GM21447 (cell line): ENCODE measurements around the gene MYOG.

Experiments
- ATAC-seq: cut with Tn5 transposase; IDR thresholded peaks from one replicate; pipeline ENCODE4 v1.9.1; 2021; ENCODE audit not compliant: unreplicated experiment

Gene MYOG

DNA sequence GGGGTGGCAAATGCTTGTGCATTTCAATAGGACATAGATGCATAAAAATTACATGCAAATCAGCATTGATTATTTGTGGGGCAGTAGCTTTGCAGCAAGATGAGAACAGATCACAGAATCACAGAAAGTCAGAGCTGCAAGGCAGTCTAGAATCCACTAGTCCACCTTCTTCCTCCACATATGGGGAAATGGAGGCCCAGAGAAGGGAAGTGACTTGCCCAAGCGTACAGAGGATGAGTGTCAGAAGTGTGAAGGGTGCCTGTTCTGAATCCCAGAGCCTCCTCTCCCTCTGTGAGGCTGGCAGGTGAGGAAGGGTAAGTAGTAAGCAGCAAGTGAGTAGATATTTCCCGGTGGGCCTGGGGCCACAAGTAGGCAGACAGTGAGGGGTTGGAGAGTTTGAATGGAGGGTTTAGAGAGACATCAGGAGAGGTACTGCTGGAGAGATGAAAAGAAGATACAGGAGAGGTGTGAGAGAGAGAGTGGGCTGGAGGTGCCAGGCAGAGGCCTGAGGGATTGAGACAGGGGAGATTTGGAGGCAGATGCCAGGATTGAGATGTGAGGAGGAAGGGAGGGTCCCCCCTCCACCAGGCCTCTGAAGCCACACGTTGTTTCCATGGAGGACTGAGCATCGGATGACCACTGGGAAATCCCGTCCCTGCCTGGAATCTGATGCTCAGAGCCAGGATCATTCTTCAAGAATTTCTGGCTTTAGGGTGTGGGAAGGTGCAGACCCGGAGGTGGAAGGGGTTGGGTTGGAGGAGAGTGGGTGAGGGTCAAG, 4.8 kb upstream of the MYOG start:
- no peak for ATAC-seq

DNA sequence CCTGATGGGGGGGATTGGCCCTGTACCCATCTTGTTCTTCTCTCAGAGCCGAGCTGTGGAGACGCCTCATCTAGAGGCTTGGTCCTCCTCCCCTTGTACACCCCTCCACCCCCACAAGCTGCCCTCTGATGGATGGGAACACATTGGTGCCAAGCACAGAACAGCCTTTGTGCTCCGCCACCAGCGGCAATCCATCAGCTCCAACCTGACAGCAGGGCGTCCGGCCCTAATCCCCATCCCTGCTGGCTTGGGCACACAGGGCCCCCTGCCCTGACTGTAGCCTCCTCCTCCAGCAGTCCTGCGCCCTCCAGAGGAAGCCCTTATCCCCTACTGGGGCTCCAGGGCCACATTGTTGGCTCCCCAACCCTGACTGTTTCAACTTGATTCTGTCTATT, 3.8 kb upstream of the MYOG start:
- ATAC-seq, result no peak

DNA sequence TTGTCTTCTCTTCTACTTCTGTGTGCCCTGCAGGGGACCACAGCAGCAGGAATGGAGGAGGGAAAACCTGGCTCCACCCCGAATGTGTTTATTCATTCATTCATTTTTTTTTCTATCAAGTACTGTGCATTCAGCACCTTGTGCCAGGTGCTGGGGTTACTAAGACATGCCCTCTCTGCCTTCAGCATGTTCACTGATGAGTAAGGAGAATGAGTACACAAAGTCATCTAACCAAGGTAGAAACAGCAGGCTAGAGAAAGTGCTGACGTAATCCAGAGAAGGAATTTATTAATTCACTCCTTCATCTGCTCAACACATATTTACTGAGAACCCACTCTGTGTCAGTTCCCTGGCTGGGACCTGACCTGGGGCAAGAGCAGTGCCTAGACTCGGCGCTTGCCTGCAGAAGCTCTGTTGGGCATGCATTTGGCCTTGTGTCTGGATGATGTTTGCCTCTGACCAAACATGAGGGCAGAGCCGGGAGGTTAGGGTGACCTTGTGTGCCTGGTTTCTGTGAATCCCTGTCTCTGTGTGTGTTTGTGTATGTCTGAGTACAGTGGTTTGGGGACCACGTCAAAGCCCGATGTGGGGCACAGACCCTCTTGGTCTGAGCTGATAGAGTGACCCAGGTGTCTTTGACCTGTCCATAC, 3.3 kb upstream of the MYOG start:
- ATAC-seq, result no peak

DNA sequence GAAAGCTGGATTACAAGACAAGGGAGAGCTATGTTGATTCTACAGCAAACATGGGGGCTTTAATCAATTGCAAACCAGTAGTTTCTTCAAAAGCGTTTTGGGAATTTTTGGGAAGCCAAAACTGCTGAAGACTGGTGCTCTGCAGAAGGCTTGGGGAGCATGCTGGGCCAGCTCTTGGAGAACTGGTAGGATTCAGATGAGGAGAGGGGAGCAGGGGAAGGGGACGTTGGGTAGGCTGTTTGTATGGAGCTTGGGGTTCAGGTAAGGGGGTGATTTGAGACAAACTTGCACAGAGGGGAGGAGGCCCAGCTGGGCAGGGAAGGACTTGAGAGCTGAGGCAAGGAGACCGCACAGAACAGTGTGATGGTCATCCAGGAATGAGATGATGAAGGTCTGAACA, 2.6 kb upstream of the MYOG start:
- ATAC-seq, result no peak

DNA sequence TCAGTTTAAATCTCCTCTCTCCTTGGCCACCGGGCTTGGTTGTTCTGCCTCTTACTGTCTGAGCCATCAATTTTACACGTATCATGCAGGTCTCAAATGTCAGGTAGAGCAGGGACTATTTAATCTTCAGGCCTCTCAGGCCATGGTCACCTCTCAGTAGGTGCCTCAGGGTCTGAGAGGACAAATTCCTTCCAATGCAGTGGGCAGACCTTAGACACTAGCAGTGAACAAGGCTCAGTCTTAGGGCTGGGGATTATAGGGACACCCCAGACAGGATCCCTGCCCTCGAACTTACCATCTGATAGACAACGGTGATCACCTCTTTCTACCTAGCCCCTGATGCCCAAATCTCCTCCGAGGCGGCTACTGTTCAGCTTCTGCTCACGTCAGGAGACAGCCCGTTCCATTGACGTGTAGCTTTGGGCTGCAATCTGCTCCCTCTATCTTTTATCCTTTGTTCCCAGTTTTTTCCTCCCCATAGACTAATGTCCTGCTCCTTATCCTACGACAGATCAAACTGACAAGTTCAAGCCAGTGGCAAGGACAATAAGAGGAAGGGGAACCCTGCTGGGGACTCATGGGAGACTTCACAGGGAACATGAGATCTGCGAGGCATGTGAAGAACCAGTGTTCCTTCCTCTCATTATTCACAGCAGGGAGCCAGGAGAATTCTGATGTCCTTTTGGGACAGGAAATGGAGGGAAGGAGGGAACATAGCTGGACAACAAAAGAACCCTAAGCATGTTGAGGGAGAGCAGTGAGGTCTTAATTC, 1.4 kb upstream of the MYOG start:
- no peak for ATAC-seq

DNA sequence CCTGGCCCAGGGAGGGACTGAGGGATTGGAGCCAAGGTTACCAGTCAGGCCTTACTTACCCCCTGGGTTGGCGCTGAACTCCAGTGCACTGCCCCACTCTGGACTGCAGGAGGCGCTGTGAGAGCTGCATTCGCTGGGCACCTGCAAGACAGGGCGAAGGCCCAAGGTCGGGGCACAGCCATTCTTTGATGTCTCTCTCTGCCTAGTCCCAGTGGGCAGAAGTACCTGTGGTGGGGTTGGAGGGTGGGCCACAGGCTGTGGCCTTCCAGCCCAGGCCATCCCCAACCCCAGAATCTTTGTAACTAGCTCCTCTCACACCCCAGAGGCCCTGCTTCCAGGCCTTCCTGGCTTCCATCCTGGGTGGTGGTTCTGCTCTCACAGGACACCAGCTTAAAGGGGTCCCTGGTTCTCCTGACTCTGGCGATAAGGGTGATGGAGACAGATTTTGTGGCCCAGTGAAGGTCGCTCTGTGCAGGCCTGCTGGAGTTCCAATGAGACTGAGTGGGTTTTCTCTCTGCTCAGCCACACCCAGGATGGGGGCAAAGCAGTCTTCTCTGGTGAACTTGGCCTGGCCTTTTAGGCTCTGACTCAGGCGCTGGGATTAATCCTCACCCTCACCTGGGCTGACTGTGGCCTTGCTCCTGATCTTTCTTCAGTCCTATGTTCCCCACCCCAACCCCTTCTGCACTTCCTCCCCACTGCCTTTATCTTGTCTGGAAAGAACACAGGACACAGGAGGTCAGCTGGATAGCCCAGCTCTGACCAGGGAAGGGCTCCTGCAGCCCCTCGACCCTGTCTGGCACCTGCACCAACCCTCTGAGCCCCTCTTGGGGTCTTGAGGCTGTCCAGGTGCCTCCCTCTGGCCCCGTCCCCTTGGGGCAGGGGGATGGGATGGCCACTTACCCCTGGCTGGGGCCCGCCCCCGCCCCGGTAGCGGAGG, 954 bp downstream of the MYOG start:
- ATAC-seq, result no peak

DNA sequence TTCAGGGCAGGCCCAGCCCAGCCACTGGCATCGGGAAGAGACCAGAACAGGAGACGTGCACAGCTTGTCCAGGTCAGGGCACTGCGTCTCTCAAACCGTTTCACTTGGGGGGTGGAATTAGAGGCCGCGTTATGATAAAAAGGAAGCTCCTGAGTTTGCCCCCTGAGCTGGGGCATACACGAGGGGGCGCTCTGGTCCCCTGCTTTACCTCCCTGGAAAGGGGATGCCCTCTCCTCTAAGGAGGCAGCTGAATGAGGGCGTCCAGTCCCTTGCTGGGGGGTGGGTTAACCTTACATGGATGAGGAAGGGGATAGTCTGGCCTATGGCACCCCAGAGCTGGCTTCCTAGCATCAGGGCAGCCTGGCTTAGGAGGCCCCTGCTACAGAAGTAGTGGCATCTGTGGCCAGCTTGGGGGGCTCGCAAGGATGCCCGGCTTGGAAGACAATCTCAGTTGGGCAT, 2.3 kb downstream of the MYOG start:
- ATAC-seq, result no peak

DNA sequence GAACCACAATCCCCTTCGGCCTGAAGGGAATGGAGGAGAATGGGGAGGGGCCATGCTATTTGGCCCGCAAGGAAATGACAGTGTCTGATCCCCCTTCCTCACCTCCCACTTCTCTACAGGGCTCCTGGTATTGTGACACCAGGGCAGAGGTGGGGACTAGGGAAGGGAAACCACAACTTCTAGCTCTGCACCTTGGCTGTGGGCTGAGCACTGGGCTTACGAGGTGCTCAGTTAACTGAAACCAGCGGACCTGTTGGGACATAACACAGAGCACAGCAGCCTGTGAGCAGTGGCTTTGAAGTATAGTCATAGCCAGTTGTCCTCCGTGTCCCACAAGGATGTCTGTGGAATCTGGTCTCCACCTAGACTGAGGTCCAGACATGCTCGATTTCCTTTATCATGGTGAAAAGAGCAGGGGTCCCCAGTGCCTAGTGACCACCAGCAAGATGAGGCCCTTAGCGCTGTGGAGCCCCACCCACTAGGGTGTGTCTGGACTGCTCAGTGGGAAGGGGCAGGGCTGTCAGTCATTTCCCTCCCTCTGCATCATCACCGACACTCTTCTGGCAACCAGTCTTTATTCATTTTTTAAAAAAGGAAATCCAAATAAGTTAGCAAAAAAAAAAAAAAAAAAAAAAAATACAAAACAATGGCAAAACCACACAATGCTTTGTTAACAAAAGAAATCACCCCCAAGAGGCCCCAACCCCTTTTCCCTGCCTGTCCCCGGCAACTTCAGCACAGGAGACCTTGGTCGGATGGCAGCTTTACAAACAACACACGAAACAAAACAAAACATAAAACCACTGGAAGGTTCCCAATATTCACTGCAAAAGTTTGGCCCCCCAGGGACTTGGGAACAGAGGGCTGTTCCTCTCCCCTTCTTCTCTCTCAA, 3.0 kb downstream of the MYOG start:
- no peak for ATAC-seq

DNA sequence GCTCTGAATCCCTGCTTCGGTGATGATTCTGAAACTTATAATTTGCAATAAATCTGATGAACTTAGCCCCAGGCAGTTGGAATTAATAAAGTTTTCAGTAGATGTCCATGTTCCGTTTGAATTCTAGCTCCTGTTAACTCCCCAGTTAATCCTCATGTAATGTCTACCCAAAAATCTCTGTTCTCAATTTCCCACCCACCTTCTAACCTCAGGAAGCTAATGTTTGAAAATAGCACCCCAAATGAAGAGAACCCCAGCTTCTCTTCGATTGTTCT, 3.6 kb downstream of the MYOG start:
- ATAC-seq, result no peak

DNA sequence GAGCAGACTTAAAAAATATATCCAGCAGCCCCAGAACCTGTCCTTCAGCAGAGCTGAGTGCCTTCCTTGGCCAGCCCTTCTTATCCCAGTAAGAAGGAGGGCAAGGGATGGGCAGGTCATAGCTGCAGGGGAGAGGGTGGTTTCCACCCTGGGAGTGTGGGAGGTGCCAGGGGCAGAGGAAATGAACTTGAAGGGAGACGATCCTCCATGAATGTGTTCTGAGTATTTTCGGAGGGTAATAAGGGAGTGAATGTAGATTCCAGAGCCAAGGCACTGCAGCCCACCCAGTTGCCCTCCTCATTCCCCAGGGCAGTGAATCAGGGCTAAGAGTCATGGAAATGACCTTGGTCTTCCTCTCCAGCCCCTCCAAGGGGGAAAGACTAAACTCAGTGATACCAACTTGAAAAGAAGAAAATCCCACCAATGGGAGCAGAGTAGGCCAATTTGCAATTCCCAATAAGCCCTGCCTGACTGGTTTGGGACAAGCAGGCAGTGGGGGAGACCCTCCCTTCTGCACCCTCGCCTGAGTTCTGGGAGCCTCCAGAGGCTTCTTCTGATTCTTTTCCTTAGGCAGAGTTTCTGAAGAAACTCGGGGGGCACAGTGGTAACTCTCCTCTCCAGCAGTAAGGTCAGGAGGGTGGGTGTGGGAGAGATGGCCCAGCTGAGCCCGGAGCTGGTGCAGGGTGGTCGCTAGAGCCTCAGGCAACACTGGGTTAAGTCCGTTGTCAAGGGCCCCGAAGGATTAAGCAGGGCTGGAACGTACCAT, 4.2 kb downstream of the MYOG start:
- no peak for ATAC-seq

DNA sequence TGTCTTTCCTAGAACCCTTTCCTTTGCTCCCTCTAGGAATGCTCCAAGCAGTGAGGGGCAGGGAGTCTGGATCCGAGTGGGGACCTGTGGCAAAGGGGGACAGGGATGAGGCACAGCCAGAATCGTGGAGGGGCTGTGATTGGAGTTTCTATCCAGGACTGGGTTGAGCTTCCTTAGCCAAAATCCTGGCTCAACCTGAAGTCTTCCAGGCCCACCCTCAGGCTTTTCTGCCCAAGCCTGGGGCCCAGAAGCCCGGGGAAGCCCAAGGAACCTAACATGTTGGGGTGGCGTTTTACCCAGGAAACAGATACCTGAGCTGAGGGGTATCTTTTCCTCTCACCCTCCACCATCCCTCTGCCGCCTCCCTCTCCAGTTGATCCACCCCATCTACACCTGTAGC, 5.4 kb downstream of the MYOG start:
- no peak for ATAC-seq

DNA sequence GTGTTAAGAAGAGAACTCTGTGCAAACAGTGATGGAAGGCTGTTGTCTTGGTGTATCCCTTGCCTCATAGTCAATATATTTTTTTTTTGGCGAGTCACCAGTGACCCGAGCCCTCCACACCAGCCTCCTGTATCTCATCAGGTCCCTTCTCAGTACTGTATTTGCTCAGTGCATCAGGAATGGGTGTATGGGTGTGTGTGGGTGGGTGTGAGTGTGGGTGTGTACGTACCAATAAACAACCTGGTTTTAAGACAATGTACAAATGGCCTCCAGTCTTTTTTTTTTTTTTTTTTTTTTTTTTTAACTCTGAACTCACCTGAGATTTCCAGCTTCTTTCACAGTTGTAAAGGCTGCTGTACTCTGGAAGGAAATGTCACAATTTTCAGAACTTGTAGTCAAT, 7.3 kb downstream of the MYOG start:
- ATAC-seq, result no peak

DNA sequence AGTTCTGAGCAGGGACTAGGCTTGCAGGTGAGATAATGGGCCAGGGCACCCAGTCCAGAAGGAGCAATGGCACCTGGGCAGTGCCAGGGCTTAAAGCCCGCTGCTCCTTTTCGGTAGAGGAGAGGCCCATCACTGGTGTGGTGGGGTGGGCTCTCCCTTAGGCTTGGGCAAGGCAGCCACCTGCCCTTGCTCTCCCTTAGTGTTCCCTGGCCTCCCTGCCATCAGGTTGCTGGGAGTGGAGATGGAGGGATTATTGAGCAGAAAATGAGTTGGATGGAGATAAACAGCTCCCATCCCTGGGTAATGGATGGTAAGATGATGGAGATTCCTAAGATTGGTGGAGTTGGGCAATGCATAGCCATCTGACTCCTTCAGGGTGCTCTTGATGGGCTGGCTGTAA, 7.9 kb downstream of the MYOG start:
- ATAC-seq, result no peak

DNA sequence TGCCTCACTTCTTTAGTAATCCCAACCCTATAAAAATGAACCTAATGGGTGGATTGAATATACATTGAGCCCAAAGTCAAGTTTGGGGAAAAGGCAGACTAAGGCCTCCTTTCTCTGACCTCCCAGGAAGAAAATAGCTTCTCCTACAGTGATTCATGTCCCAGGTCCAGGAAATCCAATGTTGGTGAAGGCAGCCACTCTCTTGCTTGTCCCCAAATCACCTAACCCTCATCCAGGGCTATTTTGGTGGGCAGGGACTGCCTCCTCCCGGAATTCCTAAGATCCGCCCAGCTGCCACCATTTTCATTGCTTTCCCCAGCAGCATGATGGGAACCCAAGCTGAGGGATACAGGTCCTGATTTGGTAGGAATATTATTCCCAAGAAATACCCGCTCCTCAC, 8.4 kb downstream of the MYOG start:
- ATAC-seq, result no peak

DNA sequence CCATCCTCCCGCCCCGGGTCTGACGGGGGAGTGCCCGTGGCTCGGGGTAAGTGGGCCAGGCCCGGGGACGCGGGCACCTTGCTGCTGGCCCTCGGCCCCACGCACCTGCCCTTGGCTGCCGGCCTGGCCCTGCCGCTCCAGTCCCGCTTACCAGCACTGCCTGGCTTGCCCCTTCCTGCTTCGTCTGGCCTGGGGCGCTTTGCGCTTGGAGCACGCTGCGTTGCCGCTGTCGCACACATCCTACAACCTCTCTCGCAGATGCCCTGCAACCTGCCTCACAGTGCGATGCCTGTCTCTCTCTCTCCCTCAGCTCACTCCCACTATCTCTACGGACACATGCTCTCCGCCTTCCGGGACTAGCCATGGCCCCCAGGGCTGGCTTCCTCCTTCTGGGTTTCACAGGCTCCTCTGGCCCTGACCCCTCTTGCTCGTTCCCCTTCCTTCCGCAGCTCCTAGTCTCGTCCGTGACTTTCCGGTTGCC, 9.7 kb downstream of the MYOG start:
- no peak for ATAC-seq

DNA sequence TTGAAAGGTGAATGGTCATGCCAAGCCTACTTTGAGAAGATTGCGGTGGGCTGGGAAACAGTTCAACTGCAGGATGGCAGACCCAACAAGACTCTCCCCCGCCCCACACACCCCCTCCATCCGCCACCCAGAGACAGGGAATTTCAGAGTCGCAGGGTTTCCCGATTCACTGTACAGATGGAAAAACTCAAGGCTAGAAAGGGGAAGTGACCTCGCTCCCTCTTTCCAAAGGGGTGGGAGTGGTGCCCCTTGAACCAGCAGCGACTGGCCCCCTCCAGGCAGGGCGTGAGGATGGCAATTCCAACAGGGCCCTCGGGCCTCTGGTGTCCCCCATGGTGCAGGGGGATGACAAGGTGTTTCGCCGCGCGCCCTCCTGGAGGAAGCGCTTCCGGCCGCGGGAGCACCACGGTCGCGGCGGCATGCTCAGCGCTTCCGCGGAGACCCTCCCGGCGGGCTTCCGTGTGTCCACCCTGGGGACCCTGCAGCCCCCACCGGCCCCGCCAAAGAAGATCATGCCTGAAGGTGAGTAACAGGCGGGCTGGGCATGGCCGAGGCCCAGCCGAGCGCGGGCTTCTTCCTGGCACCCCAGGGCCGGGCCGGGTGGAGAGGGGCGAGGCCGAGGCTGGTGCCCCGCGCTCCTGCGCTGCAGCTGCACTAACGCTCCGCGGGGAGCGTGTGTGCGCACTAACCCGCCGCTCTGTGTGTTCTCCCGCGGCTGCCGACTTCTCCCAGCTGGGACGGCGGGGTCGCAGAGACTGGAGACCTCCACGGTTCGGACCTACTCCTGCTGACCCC, 10.4 kb downstream of the MYOG start:
- ATAC-seq, result no peak

DNA sequence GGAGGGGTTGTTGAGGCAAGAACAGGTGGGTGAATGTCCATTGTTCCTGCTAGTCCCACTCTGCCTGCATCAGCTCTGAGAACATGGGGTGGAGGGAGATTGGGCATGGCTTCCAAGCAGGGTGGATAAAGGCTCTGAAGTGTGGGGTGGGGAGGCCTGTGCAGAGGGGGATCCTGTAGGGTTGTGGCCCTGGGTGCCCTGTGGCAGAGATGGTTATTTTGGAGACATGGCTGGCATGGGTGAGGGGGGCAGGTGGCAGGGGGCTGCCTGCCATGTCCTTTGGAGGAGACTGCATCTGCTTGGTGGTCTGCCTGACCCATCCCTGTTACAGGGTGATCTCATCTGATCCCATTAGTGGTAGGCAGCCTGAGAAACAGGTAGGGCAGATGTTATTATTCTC, 11.2 kb downstream of the MYOG start:
- ATAC-seq, result no peak

DNA sequence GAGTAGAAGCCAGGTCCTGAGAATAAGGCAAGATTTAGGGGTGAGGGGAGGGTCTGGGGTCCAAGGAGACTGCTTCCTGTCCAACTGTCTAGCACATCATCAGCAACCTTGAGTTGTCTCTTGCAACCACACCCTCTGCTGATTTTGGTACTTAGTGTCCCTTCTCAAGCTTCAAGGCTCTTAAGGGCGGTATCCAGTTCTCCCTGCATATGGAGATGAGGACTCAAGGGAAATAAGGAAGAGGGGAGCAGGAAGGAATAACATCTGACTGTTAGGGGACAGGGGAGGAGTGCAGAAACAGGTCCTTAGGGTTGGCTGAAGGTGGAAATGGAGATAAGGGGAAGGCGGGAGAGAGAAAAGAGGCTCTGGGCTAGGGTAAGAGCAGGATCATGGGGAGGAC, 12.3 kb downstream of the MYOG start:
- no peak for ATAC-seq

DNA sequence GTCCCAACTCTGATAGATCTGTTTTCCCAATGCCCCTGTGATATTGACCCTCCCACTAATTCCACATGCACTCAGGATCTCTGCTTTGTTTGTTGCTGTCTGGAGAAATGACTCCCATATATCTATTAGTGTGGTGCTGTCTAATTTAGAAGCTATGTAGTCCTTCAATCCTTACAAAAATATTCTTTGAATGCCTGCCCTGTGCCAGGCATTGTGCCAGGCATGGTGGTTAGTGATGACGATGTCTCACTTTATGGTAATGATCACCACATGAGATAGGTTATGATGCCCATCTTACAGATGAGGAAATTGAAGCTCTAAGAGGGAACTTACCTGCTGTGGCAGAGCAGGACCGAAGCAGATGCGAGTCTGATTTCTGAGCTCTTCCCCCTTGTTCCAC, 12.9 kb downstream of the MYOG start:
- ATAC-seq, result no peak
